Ishikawa (cell line): Measurements from ENCODE around the gene LHPP.

Experiments used
- EGR1 ChIP-seq: IDR thresholded peaks from 2 replicates; pipeline ENCODE4 v1.6.1; 2012
- EP300 ChIP-seq: IDR thresholded peaks from 2 replicates; pipeline ENCODE4 v1.6.1; 2012; ENCODE audit warnings: borderline replicate concordance
- RAD21 ChIP-seq: IDR thresholded peaks from 2 replicates; pipeline ENCODE4 v1.6.1; 2012; ENCODE audit warnings: low read depth
- REST ChIP-seq: IDR thresholded peaks from 2 replicates; pipeline ENCODE4 v1.6.1; 2012; ENCODE audit warnings: low read depth, mild to moderate bottlenecking
- TAF1 ChIP-seq: IDR thresholded peaks from 2 replicates; pipeline ENCODE4 v1.6.1; 2012; ENCODE audit warnings: low read depth, mild to moderate bottlenecking
- YY1 ChIP-seq: IDR thresholded peaks from 2 replicates; pipeline ENCODE4 v1.6.1; 2012; ENCODE audit warnings: low read depth
- ZBTB7A ChIP-seq: IDR thresholded peaks from 2 replicates; pipeline ENCODE4 v1.6.1; 2012; ENCODE audit warnings: low read depth
- TF ChIP-seq, protein P1 (sequence below): IDR thresholded peaks from 2 replicates; pipeline ENCODE4 v1.6.1; 2012

- TF ChIP-seq YY1 (no peak), REST (no peak), RAD21 (no peak), TAF1 (no peak), ZBTB7A (no peak), EGR1 (no peak), EP300 (no peak)
- TF ChIP-seq, protein P1, sequence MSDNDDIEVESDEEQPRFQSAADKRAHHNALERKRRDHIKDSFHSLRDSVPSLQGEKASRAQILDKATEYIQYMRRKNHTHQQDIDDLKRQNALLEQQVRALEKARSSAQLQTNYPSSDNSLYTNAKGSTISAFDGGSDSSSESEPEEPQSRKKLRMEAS = no peak
Observed at GRCh38 chr10:124659380-124659779, 197.8 kb downstream of the LHPP start.
